K562 (cell line): ENCODE data around the gene RTCB. TPM values are rescaled to one million over a fixed set of nuclear protein-coding genes. Genes with fewer than 3 reads are reported as not detected.
A peak's percentile ranks its signal among the peaks of the same experiment; 100 is the strongest.

ENCODE experiments used
- CUX1 ChIP-seq: fragments of 200-800 bp; sonication (Bioruptor generic); IDR thresholded peaks from 2 replicates; pipeline ENCODE4 v1.6.1; 2016; ENCODE audit warnings: missing genetic modification characterization, missing compliant biosample characterization
- FIP1L1 ChIP-seq: fragments of 200-400 bp; formaldehyde crosslinking; IDR thresholded peaks from 2 replicates; pipeline ENCODE4 v1.6.1; 2018; ENCODE audit warnings: mild to moderate bottlenecking, low read depth, low read length; ENCODE audit not compliant: poor library complexity, severe bottlenecking
- MAFF ChIP-seq: IDR thresholded peaks from 2 replicates; pipeline ENCODE4 v1.6.1; 2012; ENCODE audit warnings: low read length, improper control_type of control experiment
- REST ChIP-seq, 2 experiments: fragments of 450-650 bp; formaldehyde crosslinking in 1 of 2; IDR thresholded peaks; 2 replicates each; pipeline versions ENCODE4 v1.4.0 to v1.6.1; 2014 to 2020; ENCODE audit warnings: mild to moderate bottlenecking in 2 of 2, borderline replicate concordance in 1 of 2, low read depth in 1 of 2
- RNF219 ChIP-seq: fragments of 250-450 bp; sonication (Bioruptor Pico); IDR thresholded peaks from 2 replicates; pipeline ENCODE4 v1.5.0; 2022; ENCODE audit warnings: mild to moderate bottlenecking
- ZBTB49 ChIP-seq: sonication (generic); formaldehyde crosslinking; IDR thresholded peaks from 2 replicates; pipeline ENCODE4 v1.8.0; 2022; ENCODE audit warnings: missing genetic modification reagents, mild to moderate bottlenecking, borderline replicate concordance
- ZNF644 ChIP-seq: fragments of 200-800 bp; sonication (Bioruptor generic); IDR thresholded peaks from 2 replicates; pipeline ENCODE4 v1.6.1; 2016; ENCODE audit warnings: low read depth, missing genetic modification characterization, missing compliant biosample characterization
- ZZZ3 ChIP-seq: fragments of 450-650 bp; IDR thresholded peaks from 2 replicates; pipeline ENCODE4 v1.6.1; 2016; ENCODE audit warnings: antibody characterized with exemption, mild to moderate bottlenecking, moderate library complexity
- polyA plus RNA-seq, 8 experiments: library from polyadenylated mRNA; depleted of rRNA in 4 of 8; stranded (reverse) in 5 of 8; unstranded in 3 of 8; fragments of >200 nt; fragmentation: Nextera tagmentation in 2 of 8; fragmentation: Illumina TruSeq in 1 of 8; extraction: Ambion mirVana in 2 of 8; extraction: Trizol in 1 of 8; gene quantifications; 2 replicates each; pipeline versions ENCODE4 v1.2.1 to v1.2.3, GENCODE V29; 2011 to 2014; ENCODE audit warnings: inconsistent platforms in 1 of 8, missing spikeins in 1 of 8
- total RNA-seq, 7 experiments: library from RNA; depleted of rRNA in 6 of 7; stranded (reverse); fragments of >200 nt in 6 of 7; fragmentation: Illumina TruSeq in 2 of 7; extraction: Trizol in 2 of 7; gene quantifications; 2 replicates each; pipeline versions ENCODE4 v1.2.1 to v1.2.3, GENCODE V29; 2011 to 2021; ENCODE audit warnings: low replicate concordance in 1 of 7

The RTCB gene
- total and polyA plus RNA-seq, 9 of the 15 experiments (the other 6 are each of a cell fraction or from before 2014, with no cell fraction given), result 80.3 to 269 (median 92.3) TPM

GRCh38 chr22:32416556-32417085 is 4.6 kb upstream of the RTCB start (continued):
- TF ChIP-seq CUX1 (CRISPR knock-in tag) (no peak), ZZZ3 (no peak), RNF219 (CRISPR knock-in tag) (no peak), FIP1L1 (no peak), REST (IDR thresholded peaks at IDR 0.05; ENCODE audit: borderline replicate concordance) (no peak), REST (CRISPR knock-in tag; IDR thresholded peaks at IDR 0.05; ENCODE audit: low read depth) (no peak), ZNF644 (tag) (no peak), MAFF (peak; percentile 12; the same call in 1 of the 2 replicates), ZBTB49 (CRISPR knock-in tag) (no peak)
